ENCODE results near the gene MYO18A.
"Not testable (repeated sequence)": the region's sequence is repeated elsewhere in the genome, so short reads cannot be mapped to it uniquely, and the experiment has no call there.

Gene MYO18A, protein sequence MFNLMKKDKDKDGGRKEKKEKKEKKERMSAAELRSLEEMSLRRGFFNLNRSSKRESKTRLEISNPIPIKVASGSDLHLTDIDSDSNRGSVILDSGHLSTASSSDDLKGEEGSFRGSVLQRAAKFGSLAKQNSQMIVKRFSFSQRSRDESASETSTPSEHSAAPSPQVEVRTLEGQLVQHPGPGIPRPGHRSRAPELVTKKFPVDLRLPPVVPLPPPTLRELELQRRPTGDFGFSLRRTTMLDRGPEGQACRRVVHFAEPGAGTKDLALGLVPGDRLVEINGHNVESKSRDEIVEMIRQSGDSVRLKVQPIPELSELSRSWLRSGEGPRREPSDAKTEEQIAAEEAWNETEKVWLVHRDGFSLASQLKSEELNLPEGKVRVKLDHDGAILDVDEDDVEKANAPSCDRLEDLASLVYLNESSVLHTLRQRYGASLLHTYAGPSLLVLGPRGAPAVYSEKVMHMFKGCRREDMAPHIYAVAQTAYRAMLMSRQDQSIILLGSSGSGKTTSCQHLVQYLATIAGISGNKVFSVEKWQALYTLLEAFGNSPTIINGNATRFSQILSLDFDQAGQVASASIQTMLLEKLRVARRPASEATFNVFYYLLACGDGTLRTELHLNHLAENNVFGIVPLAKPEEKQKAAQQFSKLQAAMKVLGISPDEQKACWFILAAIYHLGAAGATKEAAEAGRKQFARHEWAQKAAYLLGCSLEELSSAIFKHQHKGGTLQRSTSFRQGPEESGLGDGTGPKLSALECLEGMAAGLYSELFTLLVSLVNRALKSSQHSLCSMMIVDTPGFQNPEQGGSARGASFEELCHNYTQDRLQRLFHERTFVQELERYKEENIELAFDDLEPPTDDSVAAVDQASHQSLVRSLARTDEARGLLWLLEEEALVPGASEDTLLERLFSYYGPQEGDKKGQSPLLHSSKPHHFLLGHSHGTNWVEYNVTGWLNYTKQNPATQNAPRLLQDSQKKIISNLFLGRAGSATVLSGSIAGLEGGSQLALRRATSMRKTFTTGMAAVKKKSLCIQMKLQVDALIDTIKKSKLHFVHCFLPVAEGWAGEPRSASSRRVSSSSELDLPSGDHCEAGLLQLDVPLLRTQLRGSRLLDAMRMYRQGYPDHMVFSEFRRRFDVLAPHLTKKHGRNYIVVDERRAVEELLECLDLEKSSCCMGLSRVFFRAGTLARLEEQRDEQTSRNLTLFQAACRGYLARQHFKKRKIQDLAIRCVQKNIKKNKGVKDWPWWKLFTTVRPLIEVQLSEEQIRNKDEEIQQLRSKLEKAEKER (N-terminal part only)

DNA sequence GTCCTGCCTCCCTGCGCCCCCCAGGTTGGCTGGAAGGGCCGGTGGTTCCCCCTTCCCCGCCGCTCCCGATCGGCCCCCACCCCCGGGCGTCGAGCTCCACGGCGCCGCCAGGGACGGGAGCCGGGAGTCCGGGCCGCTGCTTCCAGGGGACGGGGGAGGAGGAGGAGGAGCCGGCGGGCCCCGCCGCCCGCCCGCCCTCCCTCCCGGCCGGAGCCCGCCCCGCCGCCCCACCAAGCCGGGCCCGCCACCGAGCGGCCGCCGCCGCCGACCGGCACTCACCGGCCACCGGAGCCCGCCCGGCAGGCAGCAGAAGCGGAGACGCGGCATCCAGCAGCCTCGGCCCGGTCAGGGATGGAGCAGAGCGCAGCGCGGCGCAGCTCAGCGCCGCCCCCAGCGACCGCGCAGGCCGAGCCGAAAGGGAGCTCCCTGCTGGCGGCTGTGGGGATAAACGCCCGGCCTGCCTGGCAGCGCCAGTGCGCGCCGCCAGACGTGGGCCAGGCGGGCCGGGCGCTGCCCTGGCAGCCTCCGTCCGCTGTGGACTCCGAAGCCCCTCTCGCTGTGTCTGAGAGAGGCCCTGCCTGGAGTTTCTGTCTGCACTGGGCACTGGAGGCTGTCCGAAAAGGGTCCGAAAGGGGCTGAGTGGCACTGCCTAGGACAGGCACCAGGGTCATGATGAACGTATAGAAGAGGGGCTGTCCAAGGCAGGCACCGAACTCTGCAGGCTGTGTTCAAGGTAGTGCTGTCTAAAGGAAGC, at the start of gene MYO18A:
TSS of gene MYO18A (minus strand) at position 365 of the 754 bp plus-strand sequence. CDS start 13,458 bp downstream, outside the sequence.
- no peaks in the 10 kb centered on the region for H3K9me3 ChIP-seq (ENCODE audit: control insufficient read depth in 5 of 5, low read length in 5 of 5)
- peak within 1 kb of the TSS; percentile 87 for H3K27ac ChIP-seq (ENCODE audit: low read depth, low read length)
- H3K36me3 ChIP-seq (ENCODE audit: control insufficient read depth in 5 of 5, insufficient read depth in 5 of 5, low read length in 5 of 5) = no peaks in the 10 kb centered on the region
- H3K27me3 ChIP-seq (ENCODE audit: control insufficient read depth in 5 of 5, insufficient read depth in 4 of 5, low read length in 5 of 5) = no peaks in the 10 kb centered on the region
- peak within 1 kb of the TSS; percentile 66 to 70 (median 68) for H3K4me3 ChIP-seq (ENCODE audit: low read depth in 1 of 5, low read length in 5 of 5)
- peak within 1 kb of the TSS; percentile 63 to 86 (median 75) for H3K9ac ChIP-seq (ENCODE audit: low read length in 5 of 5)
- H3K4me1 ChIP-seq (ENCODE audit: control insufficient read depth in 5 of 5, insufficient read depth in 5 of 5, low read length in 5 of 5) = peaks cover 1 to 46% (median 34%) of the 10 kb centered on the region in 5 donors

DNA sequence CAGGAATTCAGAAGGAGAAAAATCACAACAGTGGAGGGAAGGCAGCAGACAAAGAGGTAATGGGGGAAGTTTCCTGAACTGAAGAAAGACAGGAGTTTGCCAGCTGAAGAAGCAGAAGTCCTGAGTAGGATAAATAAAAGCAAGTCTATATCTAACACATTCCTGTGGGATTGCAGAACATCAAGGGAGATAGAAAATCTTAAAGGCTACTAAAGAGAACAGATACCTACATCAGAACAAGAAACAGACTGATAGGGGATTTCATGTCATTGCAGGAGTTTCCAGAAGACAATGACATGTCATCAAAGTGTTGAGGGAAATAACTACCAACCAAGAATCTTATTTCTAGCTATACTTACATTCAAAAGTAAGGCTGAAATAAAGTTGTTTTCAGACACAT, 45.2 kb upstream of the MYO18A start:
- no peaks in the 10 kb centered on the region for H3K4me1 ChIP-seq (ENCODE audit: control insufficient read depth in 5 of 5, insufficient read depth in 5 of 5, low read length in 5 of 5)
- no peak overlapping the region for H3K27ac ChIP-seq (ENCODE audit: low read depth, low read length)
- H3K36me3 ChIP-seq (ENCODE audit: control insufficient read depth in 5 of 5, insufficient read depth in 5 of 5, low read length in 5 of 5) = no peaks in the 10 kb centered on the region
- no peaks in the 10 kb centered on the region for H3K9me3 ChIP-seq (ENCODE audit: control insufficient read depth in 5 of 5, low read length in 5 of 5)
- no peaks in the 10 kb centered on the region for H3K27me3 ChIP-seq (ENCODE audit: control insufficient read depth in 5 of 5, insufficient read depth in 4 of 5, low read length in 5 of 5)
- H3K4me3 ChIP-seq (ENCODE audit: low read depth in 1 of 5, low read length in 5 of 5) = no peak overlapping the region
- no peak overlapping the region for H3K9ac ChIP-seq (ENCODE audit: low read length in 5 of 5)

DNA sequence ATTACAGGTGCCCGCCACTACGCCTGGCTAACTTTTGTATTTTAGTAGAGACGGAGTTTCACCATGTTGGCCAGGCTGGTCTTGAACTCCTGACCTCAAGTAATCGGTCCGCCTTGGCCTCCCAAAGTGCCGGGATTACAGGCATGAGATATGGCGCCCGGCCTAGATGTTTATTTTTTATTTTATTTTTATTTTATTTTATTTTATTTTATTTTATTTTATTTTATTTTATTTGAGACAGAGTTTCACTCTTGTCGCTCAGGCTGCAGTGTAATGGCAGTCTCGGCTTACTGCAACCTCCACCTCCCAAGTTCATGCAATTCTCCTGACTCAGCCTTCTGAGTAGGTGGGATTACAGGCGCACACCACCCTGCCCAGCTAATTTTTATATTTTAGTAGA, 41.1 kb upstream of the MYO18A start:
- H3K27me3 ChIP-seq (ENCODE audit: control insufficient read depth in 5 of 5, insufficient read depth in 4 of 5, low read length in 5 of 5); H3K4me1 ChIP-seq (ENCODE audit: control insufficient read depth in 5 of 5, insufficient read depth in 5 of 5, low read length in 5 of 5); H3K4me3 ChIP-seq (ENCODE audit: low read depth in 1 of 5, low read length in 5 of 5); H3K9me3 ChIP-seq (ENCODE audit: control insufficient read depth in 5 of 5, low read length in 5 of 5); H3K36me3 ChIP-seq (ENCODE audit: control insufficient read depth in 5 of 5, insufficient read depth in 5 of 5, low read length in 5 of 5); H3K27ac ChIP-seq (ENCODE audit: low read depth, low read length); H3K9ac ChIP-seq (ENCODE audit: low read length in 5 of 5): not testable (repeated sequence)

DNA sequence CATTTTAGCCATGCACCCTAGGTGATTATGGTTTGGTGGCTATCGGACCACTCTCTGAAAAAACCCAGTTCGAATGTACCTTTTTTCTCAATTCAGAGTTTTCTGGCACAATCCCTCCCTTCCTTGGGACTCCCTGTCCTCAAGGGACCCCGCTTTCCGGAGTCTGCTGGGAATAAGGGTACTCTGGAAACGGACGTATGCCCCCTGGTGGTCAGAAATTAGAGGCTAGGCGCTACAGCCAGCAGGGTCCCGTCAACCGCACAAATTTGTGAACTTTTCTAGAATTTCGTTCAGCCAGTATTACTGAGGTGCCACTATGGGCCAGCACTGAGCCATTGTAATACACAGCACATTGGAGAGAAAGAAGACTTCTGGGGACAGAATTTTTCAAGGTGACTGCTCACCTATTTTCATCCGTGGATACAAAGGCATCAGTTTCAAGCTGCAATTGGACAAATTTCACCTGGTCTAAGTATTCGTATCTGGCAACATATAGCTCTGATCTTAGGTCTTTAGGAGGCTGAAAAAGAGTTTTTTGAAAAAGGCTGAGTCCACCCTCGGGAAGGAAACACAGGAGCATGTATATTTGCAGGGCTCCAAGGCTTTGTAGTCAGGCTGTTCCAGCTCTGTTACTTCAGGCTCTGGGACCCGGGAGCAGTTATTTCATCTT, 39.3 kb upstream of the MYO18A start:
- no peak overlapping the region for H3K9ac ChIP-seq (ENCODE audit: low read length in 5 of 5)
- peak overlapping the region in 1 of 5 donors; percentile 29 for H3K4me3 ChIP-seq (ENCODE audit: low read depth in 1 of 5, low read length in 5 of 5)
- H3K4me1 ChIP-seq (ENCODE audit: control insufficient read depth in 5 of 5, insufficient read depth in 5 of 5, low read length in 5 of 5) = peaks cover 0 to 9% (median 6%) of the 10 kb centered on the region in 5 donors
- H3K9me3 ChIP-seq (ENCODE audit: control insufficient read depth in 5 of 5, low read length in 5 of 5) = no peaks in the 10 kb centered on the region
- H3K27me3 ChIP-seq (ENCODE audit: control insufficient read depth in 5 of 5, insufficient read depth in 4 of 5, low read length in 5 of 5) = no peaks in the 10 kb centered on the region
- H3K36me3 ChIP-seq (ENCODE audit: control insufficient read depth in 5 of 5, insufficient read depth in 5 of 5, low read length in 5 of 5) = no peaks in the 10 kb centered on the region
- H3K27ac ChIP-seq (ENCODE audit: low read depth, low read length) = no peak overlapping the region

DNA sequence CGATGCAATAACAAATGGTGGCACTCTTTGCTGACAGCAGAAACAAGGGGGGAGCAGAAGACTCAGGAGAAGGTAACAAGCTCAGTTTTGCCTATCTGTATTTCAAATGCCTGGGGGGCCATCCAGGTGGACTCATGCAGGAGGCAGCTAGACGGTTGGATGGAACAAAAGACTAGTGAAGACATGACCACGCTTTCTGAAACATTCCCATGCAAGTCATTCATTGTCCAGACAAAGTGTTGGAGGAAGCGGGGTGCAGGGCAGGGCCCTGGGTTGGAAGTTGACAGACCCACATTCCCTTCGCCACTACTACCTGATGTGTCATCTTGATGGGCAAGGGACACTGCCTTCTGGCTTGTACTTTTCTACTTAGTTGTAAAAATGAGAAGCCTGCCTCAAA, 36.7 kb upstream of the MYO18A start:
- Histone ChIP-seq H3K9ac (ENCODE audit: low read length in 5 of 5) (no peak overlapping the region), H3K4me1 (ENCODE audit: control insufficient read depth in 5 of 5, insufficient read depth in 5 of 5, low read length in 5 of 5) (peaks cover 0 to 9% (median 8%) of the 10 kb centered on the region in 5 donors), H3K4me3 (ENCODE audit: low read depth in 1 of 5, low read length in 5 of 5) (no peak overlapping the region), H3K27ac (ENCODE audit: low read depth, low read length) (no peak overlapping the region), H3K9me3 (ENCODE audit: control insufficient read depth in 5 of 5, low read length in 5 of 5) (no peaks in the 10 kb centered on the region), H3K36me3 (ENCODE audit: control insufficient read depth in 5 of 5, insufficient read depth in 5 of 5, low read length in 5 of 5) (no peaks in the 10 kb centered on the region), H3K27me3 (ENCODE audit: control insufficient read depth in 5 of 5, insufficient read depth in 4 of 5, low read length in 5 of 5) (no peaks in the 10 kb centered on the region)

DNA sequence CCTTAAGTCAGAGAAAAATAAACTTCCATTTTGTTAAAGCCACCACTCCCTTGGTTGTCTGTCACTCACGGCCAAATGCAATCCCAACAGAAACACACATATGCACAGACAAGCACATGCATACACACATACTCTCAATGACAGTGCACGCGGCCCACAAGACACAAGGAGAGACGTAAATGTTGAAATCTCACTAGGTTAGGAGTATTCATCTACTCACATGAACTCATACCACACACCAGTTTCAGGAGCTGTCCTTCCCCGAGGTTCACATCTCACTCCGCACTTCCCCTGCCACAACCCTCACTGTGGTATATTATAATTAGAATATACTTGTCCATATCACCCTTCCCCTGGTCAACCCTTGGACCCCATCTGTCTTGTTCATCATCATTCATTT, 36.0 kb upstream of the MYO18A start:
- no peaks in the 10 kb centered on the region for H3K9me3 ChIP-seq (ENCODE audit: control insufficient read depth in 5 of 5, low read length in 5 of 5)
- H3K27ac ChIP-seq (ENCODE audit: low read depth, low read length) = no peak overlapping the region
- no peaks in the 10 kb centered on the region for H3K36me3 ChIP-seq (ENCODE audit: control insufficient read depth in 5 of 5, insufficient read depth in 5 of 5, low read length in 5 of 5)
- peaks cover 0 to 9% (median 8%) of the 10 kb centered on the region in 5 donors for H3K4me1 ChIP-seq (ENCODE audit: control insufficient read depth in 5 of 5, insufficient read depth in 5 of 5, low read length in 5 of 5)
- no peaks in the 10 kb centered on the region for H3K27me3 ChIP-seq (ENCODE audit: control insufficient read depth in 5 of 5, insufficient read depth in 4 of 5, low read length in 5 of 5)
- no peak overlapping the region for H3K4me3 ChIP-seq (ENCODE audit: low read depth in 1 of 5, low read length in 5 of 5)
- no peak overlapping the region for H3K9ac ChIP-seq (ENCODE audit: low read length in 5 of 5)

DNA sequence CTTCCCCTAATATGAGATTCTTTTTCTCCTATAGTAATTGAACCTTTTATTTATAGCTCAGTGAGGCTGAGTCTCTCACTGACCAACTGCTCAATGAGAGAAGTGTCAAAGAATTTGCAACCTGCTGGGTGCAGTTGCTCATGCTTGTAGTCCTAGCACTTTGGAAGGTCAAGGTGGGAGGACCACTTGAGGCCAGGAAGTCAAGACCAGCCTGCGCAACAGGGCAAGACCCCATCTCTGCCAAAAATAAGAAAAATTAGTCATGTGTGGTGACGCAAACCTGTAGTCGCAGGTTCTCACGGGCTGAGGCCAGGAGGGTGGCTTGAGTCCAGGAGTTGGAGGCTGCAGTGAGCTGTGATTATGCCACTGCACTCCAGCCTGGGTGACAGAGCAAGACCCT, 35.5 kb upstream of the MYO18A start:
- no peak overlapping the region for H3K9ac ChIP-seq (ENCODE audit: low read length in 5 of 5)
- H3K27ac ChIP-seq (ENCODE audit: low read depth, low read length) = no peak overlapping the region

DNA sequence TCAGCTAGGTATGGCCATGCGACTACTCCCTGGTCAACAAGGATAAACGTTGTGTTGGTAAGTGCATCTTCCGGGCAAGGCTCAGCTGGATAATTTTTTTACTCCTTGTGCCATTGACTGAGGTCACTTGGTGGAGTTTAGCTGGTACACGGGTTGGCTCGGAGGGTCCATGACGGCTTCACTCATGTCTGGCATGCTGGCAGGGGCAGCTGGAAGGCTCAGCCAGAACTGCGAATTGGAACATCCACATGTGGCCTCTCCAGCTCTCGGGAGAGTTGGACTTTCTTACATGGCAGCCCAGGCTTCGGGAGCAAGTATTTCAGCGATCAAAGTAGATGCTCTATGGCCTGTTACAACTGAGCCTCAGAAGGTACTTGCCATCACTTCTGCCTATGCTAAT, 35.0 kb upstream of the MYO18A start:
- H3K9me3 ChIP-seq (ENCODE audit: control insufficient read depth in 5 of 5, low read length in 5 of 5) = no peaks in the 10 kb centered on the region
- H3K4me1 ChIP-seq (ENCODE audit: control insufficient read depth in 5 of 5, insufficient read depth in 5 of 5, low read length in 5 of 5) = peaks cover 0 to 9% (median 8%) of the 10 kb centered on the region in 5 donors
- no peaks in the 10 kb centered on the region for H3K27me3 ChIP-seq (ENCODE audit: control insufficient read depth in 5 of 5, insufficient read depth in 4 of 5, low read length in 5 of 5)
- H3K27ac ChIP-seq (ENCODE audit: low read depth, low read length) = no peak overlapping the region
- no peak overlapping the region for H3K4me3 ChIP-seq (ENCODE audit: low read depth in 1 of 5, low read length in 5 of 5)
- no peak overlapping the region for H3K9ac ChIP-seq (ENCODE audit: low read length in 5 of 5)
- H3K36me3 ChIP-seq (ENCODE audit: control insufficient read depth in 5 of 5, insufficient read depth in 5 of 5, low read length in 5 of 5) = no peaks in the 10 kb centered on the region

More for the DNA sequence above, 35.5 kb upstream of the MYO18A start:
- H3K9me3 ChIP-seq (ENCODE audit: control insufficient read depth in 5 of 5, low read length in 5 of 5) = no peaks in the 10 kb centered on the region
- no peaks in the 10 kb centered on the region for H3K27me3 ChIP-seq (ENCODE audit: control insufficient read depth in 5 of 5, insufficient read depth in 4 of 5, low read length in 5 of 5)
- H3K4me3 ChIP-seq (ENCODE audit: low read depth in 1 of 5, low read length in 5 of 5) = no peak overlapping the region
- no peaks in the 10 kb centered on the region for H3K36me3 ChIP-seq (ENCODE audit: control insufficient read depth in 5 of 5, insufficient read depth in 5 of 5, low read length in 5 of 5)
- peaks cover 0 to 9% (median 8%) of the 10 kb centered on the region in 5 donors for H3K4me1 ChIP-seq (ENCODE audit: control insufficient read depth in 5 of 5, insufficient read depth in 5 of 5, low read length in 5 of 5)

Data from subcutaneous abdominal adipose tissue (tissue), 5 donors.